HG02981 (cell line): Measurements from ENCODE around the gene ETV4.

Experiments
- ATAC-seq: cut with Tn5 transposase; IDR thresholded peaks from one replicate; pipeline ENCODE4 v1.9.1; 2021; ENCODE audit warnings: mild to moderate bottlenecking, moderate library complexity; ENCODE audit not compliant: unreplicated experiment

ETV4 gene

DNA sequence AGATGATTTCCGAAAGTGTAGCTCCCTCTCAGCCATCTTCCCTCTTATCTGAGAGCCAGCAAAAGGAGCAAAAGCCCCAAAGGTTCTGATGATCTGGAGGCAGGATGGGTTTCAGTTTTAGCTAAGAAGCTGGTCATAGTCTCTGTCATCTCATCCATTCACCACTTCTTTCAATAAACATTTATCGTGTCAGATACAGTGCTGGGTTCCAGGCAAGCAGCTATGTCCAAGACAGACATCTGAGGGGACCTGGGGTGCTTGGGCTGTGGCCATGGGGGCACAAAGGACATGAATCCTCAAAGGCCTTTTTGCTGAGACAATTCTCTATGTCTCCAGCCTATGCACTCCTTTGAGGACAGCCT is 1.0 kb upstream of the ETV4 start:
- ATAC-seq = no peak

DNA sequence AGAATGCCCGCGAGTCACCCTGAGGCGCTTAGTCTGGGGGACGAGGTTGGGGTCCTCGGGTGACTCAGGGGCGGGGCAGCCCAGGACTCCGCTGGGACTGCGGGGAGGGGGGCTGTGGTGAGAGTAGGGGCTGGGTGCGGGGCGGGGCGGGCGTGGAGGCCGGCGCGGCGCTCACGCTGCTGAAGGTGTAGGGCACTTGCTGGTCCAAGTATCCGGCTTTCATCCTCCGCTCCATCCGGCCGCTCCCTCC is 832 bp downstream of the ETV4 start:
- ATAC-seq = peak; percentile 9

DNA sequence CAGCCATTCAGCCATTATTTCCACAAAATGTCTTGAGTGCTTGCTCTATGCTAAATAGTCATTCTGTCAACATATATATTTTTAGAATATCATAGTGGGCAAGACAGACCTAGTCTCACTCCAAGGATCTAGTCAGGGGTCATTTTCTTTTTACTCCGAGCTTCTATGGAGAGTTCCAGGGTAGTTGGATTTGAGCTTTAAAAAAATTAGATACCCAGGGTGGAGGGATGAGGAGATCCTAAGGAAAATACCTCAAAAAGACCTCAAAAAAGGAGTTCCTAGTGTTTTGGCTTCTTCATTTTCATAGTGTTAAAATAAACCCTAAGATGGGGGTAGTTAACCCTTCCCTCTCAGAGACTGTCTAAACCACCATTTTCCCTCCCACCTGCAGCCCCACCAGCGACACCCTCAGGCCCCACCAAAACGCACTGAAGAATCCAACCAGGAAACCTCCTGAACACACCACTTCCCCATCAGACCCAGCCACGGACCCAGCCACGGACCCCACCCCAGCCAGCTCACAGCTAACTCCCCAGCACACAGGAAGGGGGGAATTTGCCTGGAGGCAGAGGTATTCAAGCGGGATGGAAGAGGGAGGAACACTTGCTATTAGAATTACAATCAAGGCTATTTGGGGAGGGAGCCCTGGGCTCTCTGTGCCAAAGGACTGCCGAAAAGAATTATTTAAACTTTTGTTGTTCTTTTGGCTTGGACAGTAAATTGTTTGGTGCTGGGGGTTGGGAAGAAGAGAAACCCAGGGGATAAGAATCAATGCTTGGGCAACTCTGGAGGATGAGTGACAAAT is 2.2 kb downstream of the ETV4 start:
- no peak for ATAC-seq

DNA sequence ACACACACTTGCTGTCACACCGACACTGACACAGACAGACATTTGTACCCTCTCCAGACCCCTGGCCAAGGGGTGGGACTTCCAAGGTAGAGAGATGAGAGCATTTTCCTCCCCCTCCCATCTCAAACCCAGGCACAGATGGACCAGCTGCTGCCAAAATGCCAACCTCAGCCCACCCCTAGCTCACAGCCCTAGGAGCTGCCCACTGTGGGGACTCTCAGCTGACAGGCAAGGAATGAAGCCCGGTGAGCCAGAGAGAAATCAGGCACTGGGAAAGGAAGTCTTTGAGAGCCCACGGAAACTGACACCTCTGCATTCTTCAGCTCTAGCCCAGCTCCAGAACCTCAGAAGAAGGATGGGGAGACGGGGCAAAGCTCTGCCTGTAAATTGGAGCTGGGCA is 2.8 kb downstream of the ETV4 start:
- no peak for ATAC-seq

- no peak for ATAC-seq
Observed at GRCh38 chr17:43542859-43543258, 3.3 kb downstream of the ETV4 start.

GRCh38 chr17:43540821-43541674 is 5.1 kb downstream of the ETV4 start:
- no peak for ATAC-seq

GRCh38 chr17:43536236-43536992 is 9.7 kb downstream of the ETV4 start:
- ATAC-seq = no peak

DNA sequence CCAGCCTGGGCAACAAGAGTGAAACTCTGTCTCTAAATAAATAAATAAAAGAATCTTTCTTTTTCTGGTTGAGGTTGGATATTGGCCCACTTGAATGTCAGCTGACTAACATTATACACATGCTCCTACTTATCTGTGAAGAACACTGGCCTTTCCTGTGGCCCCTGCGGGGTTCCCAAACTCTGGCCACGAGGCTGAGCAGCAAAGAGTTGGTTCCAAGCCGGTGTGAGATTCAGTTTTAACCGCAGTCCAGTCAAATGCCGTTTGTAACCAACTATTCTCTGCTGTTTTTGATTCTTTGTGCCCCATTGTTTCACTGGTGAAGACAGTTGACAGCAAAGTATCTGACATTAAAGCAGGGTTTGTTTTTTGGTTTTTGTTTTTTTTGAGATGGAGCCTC is 11.2 kb downstream of the ETV4 start:
- no peak for ATAC-seq

DNA sequence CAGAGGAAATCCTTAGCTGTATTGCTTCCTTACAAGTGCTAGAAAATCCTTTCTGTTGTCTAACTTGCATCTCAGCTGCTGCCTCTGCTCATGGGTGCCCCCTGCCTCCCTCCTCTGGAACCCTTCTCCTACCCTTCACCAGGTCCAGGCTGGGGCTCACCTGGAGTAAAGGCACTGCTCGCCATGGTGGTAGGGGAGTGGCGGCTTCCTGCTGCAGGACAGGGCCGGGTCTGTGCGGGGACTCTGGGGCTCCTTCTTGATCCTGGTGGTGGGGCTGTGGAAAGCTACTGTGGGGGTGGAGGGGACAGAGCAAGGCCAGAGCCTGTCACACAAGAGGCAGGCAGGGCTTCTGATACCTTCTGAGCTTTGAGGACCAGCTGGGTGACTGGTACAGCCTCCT is 12.4 kb downstream of the ETV4 start:
- ATAC-seq = no peak

DNA sequence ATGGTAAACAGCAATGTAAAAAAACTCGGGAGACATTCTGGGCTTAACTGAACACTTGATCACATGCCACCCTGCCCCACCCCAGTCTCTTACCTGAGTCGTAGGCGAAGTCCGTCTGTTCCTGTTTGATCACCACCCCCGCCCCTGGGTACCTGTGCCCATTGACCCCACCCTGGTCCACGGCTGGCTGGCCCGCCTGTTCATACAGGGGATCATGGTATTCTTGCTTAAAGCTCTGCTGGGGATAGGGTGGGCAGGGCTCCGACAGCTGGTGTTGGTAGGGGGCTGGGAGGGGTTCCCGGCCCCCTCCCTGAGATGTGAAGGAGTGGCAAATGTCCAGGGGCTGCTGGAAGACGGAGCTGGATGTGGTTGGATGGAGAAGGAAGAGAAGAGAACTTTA is 13.6 kb downstream of the ETV4 start:
- ATAC-seq = no peak

DNA sequence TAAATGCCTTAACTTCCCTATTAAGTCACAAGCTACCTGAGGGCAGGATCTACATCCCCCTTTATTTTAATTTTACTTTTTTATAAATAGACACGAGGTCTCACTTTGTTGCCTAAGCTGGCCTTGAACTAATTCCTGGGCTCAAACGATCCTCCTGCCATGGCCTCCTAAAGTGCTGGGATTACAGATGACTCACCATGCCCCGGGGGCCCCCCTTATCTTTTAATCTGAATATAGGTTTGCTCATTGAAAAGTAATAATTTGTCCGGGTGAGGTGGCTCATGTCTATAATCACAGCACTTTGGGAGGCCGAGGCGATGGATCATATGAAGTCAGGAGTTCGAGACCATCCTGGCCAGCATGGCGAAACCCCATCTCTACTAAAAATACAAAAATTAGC is 14.2 kb downstream of the ETV4 start:
- no peak for ATAC-seq

DNA sequence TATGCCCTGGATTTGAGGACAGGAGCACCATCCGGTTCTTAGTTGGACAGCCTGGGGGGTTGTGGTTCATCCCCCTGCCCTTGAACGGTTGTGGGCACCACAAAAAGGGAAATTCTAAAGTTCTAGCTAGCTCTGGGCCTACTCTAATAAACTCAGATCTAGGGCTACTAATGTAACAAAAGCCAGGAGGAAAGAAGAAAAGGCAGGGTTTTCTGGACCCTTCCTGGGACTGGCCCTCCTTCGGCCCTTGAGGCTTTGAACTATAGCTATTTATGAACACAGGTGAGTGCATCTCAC is 15.1 kb downstream of the ETV4 start:
- no peak for ATAC-seq

GRCh38 chr17:43530288-43531081 is 15.7 kb downstream of the ETV4 start:
- ATAC-seq = no peak

DNA sequence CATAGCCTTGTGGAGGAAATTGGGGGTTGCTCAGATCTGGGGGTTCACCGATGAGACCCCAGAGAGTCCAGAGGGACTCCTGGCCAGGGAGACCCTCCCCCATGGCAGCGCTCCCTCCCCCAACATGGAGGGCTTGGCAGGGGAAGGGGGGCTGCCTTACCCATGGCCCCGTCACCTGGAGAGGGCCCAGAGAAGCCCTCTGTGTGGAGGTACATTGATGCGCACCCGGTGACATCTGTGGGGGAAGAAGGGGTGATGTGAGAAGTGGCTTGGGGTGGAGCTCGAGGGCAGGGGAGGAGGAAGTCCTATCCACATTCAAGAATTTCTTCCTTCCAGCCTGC is 16.2 kb downstream of the ETV4 start:
- no peak for ATAC-seq

DNA sequence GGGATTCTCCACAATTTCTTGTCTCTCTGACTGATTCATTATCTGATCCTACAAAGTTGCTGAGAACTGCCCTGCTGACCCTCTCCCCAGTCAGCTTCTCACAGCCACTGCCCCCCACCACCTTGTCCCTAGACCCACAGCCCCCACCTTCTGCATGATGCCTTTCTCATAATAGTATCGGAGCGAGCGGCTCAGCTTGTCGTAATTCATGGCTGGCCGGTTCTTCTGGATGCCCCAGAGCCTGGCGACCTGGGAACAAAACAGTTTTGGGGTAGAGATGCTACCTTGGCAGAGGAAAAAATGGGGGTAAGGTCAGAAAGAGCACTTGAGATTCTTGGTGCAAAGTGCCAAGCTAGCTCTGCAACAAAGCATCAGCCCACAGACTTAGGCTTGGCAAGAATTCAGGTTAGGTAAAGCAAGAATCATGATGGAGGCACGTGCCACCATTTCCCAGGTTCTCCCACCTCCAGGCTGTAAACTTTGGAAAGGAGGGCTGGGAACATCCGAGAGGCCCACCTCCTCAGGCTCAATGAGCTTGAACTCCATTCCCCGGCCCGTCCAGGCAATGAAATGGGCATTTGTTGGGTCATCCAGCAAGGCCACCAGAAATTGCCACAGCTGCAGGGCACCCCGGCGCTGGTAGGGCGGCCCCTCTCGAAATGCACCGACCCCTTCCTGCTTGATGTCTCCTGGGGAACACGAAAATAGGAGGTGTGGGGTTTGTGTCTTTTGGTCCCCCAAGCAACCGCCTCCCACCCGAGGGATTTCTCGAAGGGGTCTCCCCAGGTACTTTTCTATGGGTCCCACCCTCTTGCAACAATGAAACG is 16.9 kb downstream of the ETV4 start:
- ATAC-seq = no peak

DNA sequence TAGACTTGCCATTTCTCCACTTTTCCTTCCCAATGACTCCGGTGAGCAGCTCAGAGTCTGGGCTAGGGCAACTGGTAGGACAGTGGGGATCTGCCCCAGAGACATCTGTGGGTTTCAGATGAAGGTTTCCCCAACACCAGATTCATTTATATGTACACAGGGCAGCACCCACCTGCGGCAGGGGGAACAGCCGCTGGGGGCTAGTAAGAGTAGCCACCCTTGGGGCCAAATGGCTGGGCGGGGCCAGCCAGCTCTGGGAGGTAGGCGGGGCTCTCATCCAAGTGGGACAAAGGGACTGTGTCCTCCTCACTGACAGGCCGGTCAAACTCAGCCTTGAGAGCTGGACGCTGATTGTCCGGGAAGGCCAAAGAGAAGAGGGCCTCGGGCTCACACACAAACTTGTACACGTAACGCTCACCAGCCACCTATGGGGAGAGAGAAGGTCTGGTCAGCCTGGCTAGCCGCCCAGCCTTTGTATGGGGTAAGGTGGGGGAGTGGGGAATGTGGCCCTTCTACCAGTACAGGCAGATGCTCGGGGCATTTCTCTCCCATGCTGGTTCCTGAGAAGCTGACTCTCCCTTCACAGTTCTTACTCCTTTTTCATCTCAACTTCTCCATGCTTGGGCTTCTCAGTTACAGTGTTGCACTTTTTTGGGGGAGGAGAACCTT is 17.7 kb downstream of the ETV4 start:
- no peak for ATAC-seq

GRCh38 chr17:43526886-43527648 is 19.1 kb downstream of the ETV4 start:
- no peak for ATAC-seq

DNA sequence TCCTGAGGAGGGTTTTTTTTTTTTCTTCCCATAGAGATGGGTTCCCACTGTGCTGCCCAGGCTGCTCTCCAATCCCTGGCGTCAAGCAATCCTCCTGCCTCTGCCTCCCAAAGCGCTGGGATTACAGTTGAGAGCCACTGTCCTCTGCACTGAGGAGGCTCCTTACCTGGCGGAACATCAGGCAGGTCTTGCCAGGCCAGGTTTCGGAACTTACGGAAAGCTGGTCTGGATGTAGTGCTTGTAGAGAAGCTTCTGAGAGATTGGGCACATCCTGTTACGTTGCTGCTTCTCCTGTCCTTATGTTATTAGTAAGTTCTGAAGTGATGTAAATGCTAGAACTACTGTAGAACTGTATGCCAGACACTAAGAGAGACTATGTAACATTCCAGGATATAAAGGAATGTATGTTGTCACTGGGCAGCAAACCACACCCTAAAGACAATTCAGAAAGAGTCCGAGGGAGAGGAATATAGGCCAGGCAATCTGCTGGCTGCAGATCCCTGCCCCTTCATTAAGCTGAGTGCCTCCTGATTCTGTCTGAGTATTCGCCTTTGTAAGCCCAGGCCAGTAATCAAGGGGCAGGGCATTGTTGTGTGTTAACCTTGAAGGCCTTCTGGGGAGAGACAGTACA is 21.1 kb downstream of the ETV4 start:
- no peak for ATAC-seq

GRCh38 chr17:43521389-43521788 is 24.8 kb downstream of the ETV4 start:
- no peak for ATAC-seq
